ENCODE measurements around the gene STAG3. TPM values are rescaled to one million over a fixed set of nuclear protein-coding genes. Genes with fewer than 3 reads are reported as not detected.

Gene STAG3
- total and polyA plus RNA-seq, 9 of the 15 experiments (the other 6 are each of a cell fraction or from before 2014, with no cell fraction given), result 0.54 to 2.5 (median 1.7) TPM

- in situ Hi-C loops (cut with MboI) (no loop called here), intact Hi-C loops (cut with micrococcal nuclease) (no loop called here)
- no peaks in the 10 kb centered on the region for H3K36me3 ChIP-seq (ENCODE audit: control insufficient read depth, insufficient read depth, low read length)
- H3K27me3 ChIP-seq (ENCODE audit: control insufficient read depth in 2 of 2, insufficient read depth in 2 of 2, low read length in 2 of 2), result peaks cover 11 to 18% of the 10 kb centered on the region in 2 experiments; a peak in 4 of 5 replicates
- POLR2A ChIA-PET, result interaction anchor here (0.6 to 2.1 kb wide), 3 partner anchors 10 to 567 kb away, joined by 3 to 6 read pairs (median 4); no protein-coding TSS in a partner anchor
- no peak overlapping the region for H3K9ac ChIP-seq (ENCODE audit: insufficient read depth in 1 of 2, low read depth in 2 of 2, low read length in 2 of 2)
- no peaks in the 10 kb centered on the region for H3K79me2 ChIP-seq (ENCODE audit: control insufficient read depth, insufficient read depth, low read length)
- no peak overlapping the region for H3K27ac ChIP-seq (ENCODE audit: extremely low read depth, low read depth, low read length)
- H3K4me2 ChIP-seq (ENCODE audit: insufficient read depth, low read length), result no peak overlapping the region
- no peaks in the 10 kb centered on the region for H3K9me1 ChIP-seq (ENCODE audit: control insufficient read depth, insufficient read depth, low read length)
- 17% methylated on average over 3 of the region's 3 CpGs for WGBS (ENCODE audit: insufficient coverage, low coverage, missing lambda C conversion rate)
- no peak for ATAC-seq
- no peaks in the 10 kb centered on the region for H3K4me1 ChIP-seq (replicated peaks in 1 of 2; ENCODE audit: control insufficient read depth in 2 of 2, insufficient read depth in 2 of 2, low read length in 2 of 2)
- no peaks in the 10 kb centered on the region for H3K9me3 ChIP-seq (replicated peaks; ENCODE audit: control insufficient read depth, insufficient read depth, low read depth, low read length)
- H2AFZ ChIP-seq (ENCODE audit: low read depth, low read length), result no peak overlapping the region
- BruUV-seq (replicated peaks), result no TSS peak
- no peak overlapping the region for H3K4me3 ChIP-seq
- H4K20me1 ChIP-seq (replicated peaks; ENCODE audit: control insufficient read depth, insufficient read depth, low read length), result no peaks in the 10 kb centered on the region
- FAIRE-seq, result no peak
- CTCF ChIA-PET (ENCODE audit: low intra/inter-chr PET ratio), result interaction anchor here (0.6 kb wide), 1 partner anchor 12 kb away, joined by 3 read pairs; no protein-coding TSS in a partner anchor
- no peak for DNase-seq (ENCODE audit: extremely low read depth in 1 of 4, low spot score in 3 of 4)
- TF ChIP-seq NCOR1 (IDR thresholded peaks at IDR 0.05), result no peak
- no peak for TF ChIP-seq FOXJ3 (CRISPR knock-in tag; IDR thresholded peaks at IDR 0.05)
- TF ChIP-seq NR2C2 (CRISPR knock-in tag; IDR thresholded peaks at IDR 0.05), result no peak
- no peak for TF ChIP-seq NR2C2 (tag; IDR thresholded peaks at IDR 0.05)
- TF ChIP-seq E2F8 (IDR thresholded peaks at IDR 0.05; ENCODE audit: low read depth, partially characterized antibody), result no peak
- no peak for TF ChIP-seq SFPQ (IDR thresholded peaks at IDR 0.05; ENCODE audit: low read depth, low read length)
- no peak for TF ChIP-seq HNRNPL (IDR thresholded peaks at IDR 0.05; ENCODE audit: low read depth, low read length)
- no peak for TF ChIP-seq ZC3H4 (CRISPR knock-in tag; IDR thresholded peaks at IDR 0.05; ENCODE audit: borderline replicate concordance)
- no peak for TF ChIP-seq TEAD2 (tag; IDR thresholded peaks at IDR 0.05)
- TF ChIP-seq MBD2 (IDR thresholded peaks at IDR 0.05; ENCODE audit: borderline replicate concordance, low read depth), result no peak
- TF ChIP-seq ZNF57 (CRISPR knock-in tag; IDR thresholded peaks at IDR 0.05), result no peak
- no peak for TF ChIP-seq FOXJ2 (tag; IDR thresholded peaks at IDR 0.05)
- TF ChIP-seq TRIM28 (IDR thresholded peaks at IDR 0.05), result no peak
- no peak for TF ChIP-seq HOMEZ (CRISPR knock-in tag; IDR thresholded peaks at IDR 0.05)
- no peak for TF ChIP-seq HBP1 (CRISPR knock-in tag; IDR thresholded peaks at IDR 0.05)
- TF ChIP-seq DMBX1 (CRISPR knock-in tag; IDR thresholded peaks at IDR 0.05; ENCODE audit: borderline replicate concordance), result no peak
Observed at GRCh38 chr7:100142461-100142860, 35.3 kb upstream of the STAG3 start.

Measured in K562 (cell line).